Activated CD4-positive, alpha-beta memory T cell treated with anti-CD3 and anti-CD28 coated beads, Interleukin-2, amount 10 ng/mL, durations not matched to agents 7 days and 5 days (primary cell): ENCODE data around the gene SPACA1. TPM values are rescaled to one million over a fixed set of nuclear protein-coding genes. Genes with fewer than 3 reads are reported as not detected.

Source experiments
- CTCF ChIA-PET: fragments of 350-600 bp; sonication (Branson Sonifier 250); formaldehyde crosslinking; loops from one replicate; lab custom pipeline; 2021; ENCODE audit warnings: antibody characterized with exemption, inconsistent platforms; lab: Charles Lee
- POLR2A ChIA-PET: fragments of 350-600 bp; sonication (Branson Sonifier 250); formaldehyde crosslinking; loops from one replicate; lab custom pipeline; 2021; ENCODE audit warnings: antibody characterized with exemption; lab: Charles Lee
- DNase-seq: peaks from one replicate; pipeline ENCODE4 v3.0.0-alpha.2; 2020
- H3K27ac Mint-ChIP-seq: one replicate; pipeline ENCODE4 v1.8.0; 2021; ENCODE audit warnings: mild to moderate bottlenecking, mixed read lengths
- H3K27me3 Mint-ChIP-seq: one replicate; pipeline ENCODE4 v1.8.0; 2021; ENCODE audit warnings: mixed read lengths
- H3K36me3 Mint-ChIP-seq: one replicate; pipeline ENCODE4 v1.8.0; 2021; ENCODE audit warnings: low read depth, mixed read lengths
- H3K4me1 Mint-ChIP-seq: one replicate; pipeline ENCODE4 v1.8.0; 2021; ENCODE audit warnings: mixed read lengths
- H3K4me3 Mint-ChIP-seq: one replicate; pipeline ENCODE4 v1.8.0; 2021; ENCODE audit warnings: mild to moderate bottlenecking, mixed read lengths
- H3K9me3 Mint-ChIP-seq: one replicate; pipeline ENCODE4 v1.8.0; 2021; ENCODE audit warnings: mixed read lengths
- total RNA-seq, 2 experiments: library from RNA; stranded (reverse); gene quantifications; one replicate each; pipeline ENCODE4 v1.2.3, GENCODE V29; 2021

The SPACA1 gene
- total RNA-seq, 2 experiments from 2014 or later, result not detected

DNA sequence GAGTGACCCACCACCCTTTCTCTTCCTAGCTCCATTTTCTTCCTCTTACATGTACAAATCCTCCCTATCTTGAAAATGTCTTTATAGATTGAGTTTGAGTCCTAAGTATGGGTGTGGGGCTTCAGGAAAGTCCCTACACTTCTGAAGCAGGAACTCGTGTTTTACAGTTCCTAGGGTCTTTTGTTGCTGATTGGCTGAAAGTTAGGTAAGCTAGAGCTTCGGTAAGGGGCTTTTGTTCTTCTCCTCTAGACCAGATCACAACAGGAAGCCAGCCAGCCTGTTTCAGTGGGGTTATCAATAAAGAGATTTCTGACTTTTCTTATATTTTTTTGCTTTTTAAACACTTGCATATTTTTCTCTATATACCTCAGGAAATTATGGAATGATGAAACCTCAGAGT is 67.2 kb downstream of the SPACA1 start:
- no peaks in the 10 kb centered on the region for H3K4me1 Mint-ChIP-seq
- ChIA-PET CTCF (no interaction called here), POLR2A (no interaction called here)
- DNase-seq, result no peak
- no peak overlapping the region for H3K27ac Mint-ChIP-seq
- no peaks in the 10 kb centered on the region for H3K9me3 Mint-ChIP-seq
- no peaks in the 10 kb centered on the region for H3K27me3 Mint-ChIP-seq
- H3K4me3 Mint-ChIP-seq, result no peak overlapping the region
- H3K36me3 Mint-ChIP-seq, result no peaks in the 10 kb centered on the region

DNA sequence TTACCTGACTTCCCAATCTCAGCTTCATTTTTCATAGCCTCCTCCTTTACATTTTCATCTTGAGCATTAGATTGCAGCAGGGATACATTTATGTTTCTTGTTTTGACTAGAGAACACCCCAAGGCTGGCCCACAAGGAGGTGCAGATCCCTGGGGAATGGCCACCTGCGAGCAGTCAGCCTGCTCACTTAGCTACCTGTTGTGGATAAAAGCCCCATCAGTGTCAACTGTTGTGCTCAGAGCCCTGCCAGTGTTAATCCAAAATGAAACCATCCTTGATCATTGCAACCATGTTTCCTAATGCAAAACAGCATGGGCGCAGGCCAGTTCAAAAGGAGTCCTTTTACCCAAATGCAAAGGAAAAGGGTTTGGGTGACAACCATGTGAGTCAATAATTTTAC is 67.7 kb downstream of the SPACA1 start:
- no peaks in the 10 kb centered on the region for H3K4me1 Mint-ChIP-seq
- no peak overlapping the region for H3K4me3 Mint-ChIP-seq
- H3K27ac Mint-ChIP-seq, result no peak overlapping the region
- H3K36me3 Mint-ChIP-seq, result no peaks in the 10 kb centered on the region
- ChIA-PET POLR2A (no interaction called here), CTCF (no interaction called here)
- no peak for DNase-seq
- H3K9me3 Mint-ChIP-seq, result no peaks in the 10 kb centered on the region
- no peaks in the 10 kb centered on the region for H3K27me3 Mint-ChIP-seq

DNA sequence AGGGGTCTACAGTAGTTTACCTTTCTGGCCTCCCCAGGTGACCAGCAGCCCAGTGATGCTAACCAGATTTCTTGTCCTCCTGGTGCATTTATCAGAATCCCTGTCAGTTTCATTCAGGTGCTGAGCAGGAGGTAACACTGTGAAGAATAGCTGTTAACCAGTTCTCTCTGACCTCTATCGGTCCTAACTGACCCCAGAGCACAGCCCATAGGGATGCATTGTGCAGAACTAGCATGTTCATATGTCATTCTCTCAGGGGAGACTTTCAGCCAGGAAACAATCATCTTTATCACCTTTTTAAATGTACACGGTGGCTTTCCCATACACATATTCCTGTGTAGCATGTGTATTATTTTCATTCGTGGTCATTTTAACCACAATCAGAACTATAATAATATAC is 68.6 kb downstream of the SPACA1 start:
- CTCF ChIA-PET, result no interaction called here
- Mint-ChIP-seq H3K36me3 (no peaks in the 10 kb centered on the region), H3K9me3 (no peaks in the 10 kb centered on the region)

More for the DNA sequence above, 68.6 kb downstream of the SPACA1 start:
- Mint-ChIP-seq H3K4me1 (no peaks in the 10 kb centered on the region), H3K27ac (no peak overlapping the region), H3K27me3 (no peaks in the 10 kb centered on the region), H3K4me3 (no peak overlapping the region)
- POLR2A ChIA-PET, result no interaction called here
- no peak for DNase-seq

Other genes starting within 250 kb of the SPACA1 start
- gene CNR1, start 118.5 kb downstream of the SPACA1 start, total RNA-seq, result not detected